ENCODE results near the gene MPLKIP. TPM values are rescaled to one million over a fixed set of nuclear protein-coding genes. Genes with fewer than 3 reads are reported as not detected.

Gene MPLKIP
- total and polyA plus RNA-seq, 10 of the 15 experiments (the other 5 are each of a cell fraction or from before 2014, with no cell fraction given), result 4.6 to 78.8 (median 37.2) TPM

GRCh38 chr7:40101201-40101600 is 33.2 kb downstream of the MPLKIP start (continued):
- TF ChIP-seq, protein P1, sequence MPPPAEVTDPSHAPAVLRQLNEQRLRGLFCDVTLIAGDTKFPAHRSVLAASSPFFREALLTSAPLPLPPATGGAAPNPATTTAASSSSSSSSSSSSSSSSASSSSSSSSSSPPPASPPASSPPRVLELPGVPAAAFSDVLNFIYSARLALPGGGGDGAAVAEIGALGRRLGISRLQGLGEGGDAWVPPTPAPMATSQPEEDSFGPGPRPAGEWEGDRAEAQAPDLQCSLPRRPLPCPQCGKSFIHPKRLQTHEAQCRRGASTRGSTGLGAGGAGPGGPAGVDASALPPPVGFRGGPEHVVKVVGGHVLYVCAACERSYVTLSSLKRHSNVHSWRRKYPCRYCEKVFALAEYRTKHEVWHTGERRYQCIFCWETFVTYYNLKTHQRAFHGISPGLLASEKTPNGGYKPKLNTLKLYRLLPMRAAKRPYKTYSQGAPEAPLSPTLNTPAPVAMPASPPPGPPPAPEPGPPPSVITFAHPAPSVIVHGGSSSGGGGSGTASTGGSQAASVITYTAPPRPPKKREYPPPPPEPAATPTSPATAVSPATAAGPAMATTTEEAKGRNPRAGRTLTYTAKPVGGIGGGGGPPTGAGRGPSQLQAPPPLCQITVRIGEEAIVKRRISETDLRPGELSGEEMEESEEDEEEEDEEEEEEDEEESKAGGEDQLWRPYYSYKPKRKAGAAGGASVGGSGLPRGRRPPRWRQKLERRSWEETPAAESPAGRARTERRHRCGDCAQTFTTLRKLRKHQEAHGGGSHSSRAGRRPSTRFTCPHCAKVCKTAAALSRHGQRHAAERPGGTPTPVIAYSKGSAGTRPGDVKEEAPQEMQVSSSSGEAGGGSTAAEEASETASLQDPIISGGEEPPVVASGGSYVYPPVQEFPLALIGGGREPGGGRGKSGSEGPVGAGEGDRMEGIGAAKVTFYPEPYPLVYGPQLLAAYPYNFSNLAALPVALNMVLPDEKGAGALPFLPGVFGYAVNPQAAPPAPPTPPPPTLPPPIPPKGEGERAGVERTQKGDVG (CRISPR knock-in tag; IDR thresholded peaks at IDR 0.05), result no peak
- TF ChIP-seq ZBED1 (IDR thresholded peaks at IDR 0.05; ENCODE audit: borderline replicate concordance) (no peak), CEBPB (IDR thresholded peaks at IDR 0.05; ENCODE audit: borderline replicate concordance in 1 of 2, low read depth in 2 of 2, low read length in 2 of 2) (no peak), SMAD1 (IDR thresholded peaks at IDR 0.05; ENCODE audit: low read depth, partially characterized antibody) (no peak), ZNF274 (IDR thresholded peaks at IDR 0.05; ENCODE audit: insufficient read depth, insufficient read length) (no peak), SRF (IDR thresholded peaks at IDR 0.05; ENCODE audit: low read depth in 2 of 2, low read length in 2 of 2) (no peak), EZH2 (IDR thresholded peaks at IDR 0.05; ENCODE audit: borderline replicate concordance, control insufficient read depth, low read depth, low read length) (no peak), TCF12 (IDR thresholded peaks at IDR 0.05; ENCODE audit: low read depth, low read length) (no peak), ATF7 (IDR thresholded peaks at IDR 0.05; ENCODE audit: low read depth) (no peak), YBX1 (IDR thresholded peaks at IDR 0.05) (no peak), RBBP5 (conservative IDR thresholded peaks at IDR 0.05) (no peak), CREB1 (IDR thresholded peaks at IDR 0.05; ENCODE audit: low read depth) (no peak)
- TF ChIP-seq, protein P2, sequence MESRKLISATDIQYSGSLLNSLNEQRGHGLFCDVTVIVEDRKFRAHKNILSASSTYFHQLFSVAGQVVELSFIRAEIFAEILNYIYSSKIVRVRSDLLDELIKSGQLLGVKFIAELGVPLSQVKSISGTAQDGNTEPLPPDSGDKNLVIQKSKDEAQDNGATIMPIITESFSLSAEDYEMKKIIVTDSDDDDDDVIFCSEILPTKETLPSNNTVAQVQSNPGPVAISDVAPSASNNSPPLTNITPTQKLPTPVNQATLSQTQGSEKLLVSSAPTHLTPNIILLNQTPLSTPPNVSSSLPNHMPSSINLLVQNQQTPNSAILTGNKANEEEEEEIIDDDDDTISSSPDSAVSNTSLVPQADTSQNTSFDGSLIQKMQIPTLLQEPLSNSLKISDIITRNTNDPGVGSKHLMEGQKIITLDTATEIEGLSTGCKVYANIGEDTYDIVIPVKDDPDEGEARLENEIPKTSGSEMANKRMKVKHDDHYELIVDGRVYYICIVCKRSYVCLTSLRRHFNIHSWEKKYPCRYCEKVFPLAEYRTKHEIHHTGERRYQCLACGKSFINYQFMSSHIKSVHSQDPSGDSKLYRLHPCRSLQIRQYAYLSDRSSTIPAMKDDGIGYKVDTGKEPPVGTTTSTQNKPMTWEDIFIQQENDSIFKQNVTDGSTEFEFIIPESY (IDR thresholded peaks at IDR 0.05), result no peak

All from GM12878 (cell line).